ENCODE results near the gene SLC7A7. TPM values are rescaled to one million over a fixed set of nuclear protein-coding genes. Genes with fewer than 3 reads are reported as not detected.

The SLC7A7 gene
- total and polyA plus RNA-seq, 4 donors, result 28.0 to 113 (median 48.2) TPM

- Histone ChIP-seq H3K9ac (ENCODE audit: insufficient read depth in 1 of 2, low read length in 2 of 2) (peak overlapping the region in 1 of 2 donors; percentile 38), H3K9me3 (ENCODE audit: control insufficient read depth in 4 of 4, insufficient read depth in 3 of 4, low read length in 3 of 4) (peaks cover 0 to 2% (median 0%) of the 10 kb centered on the region in 4 donors), H3K27me3 (ENCODE audit: control insufficient read depth in 3 of 3, insufficient read depth in 3 of 3, low read length in 2 of 3) (no peaks in the 10 kb centered on the region), H3K4me3 (no peak overlapping the region), H3K27ac (ENCODE audit: low read depth in 1 of 2, low read length in 1 of 2) (no peak overlapping the region), H3K36me3 (ENCODE audit: control insufficient read depth in 4 of 4, insufficient read depth in 4 of 4, low read length in 4 of 4) (peaks cover 0 to 58% (median 46%) of the 10 kb centered on the region in 4 donors), H3K4me1 (ENCODE audit: control insufficient read depth in 5 of 5, insufficient read depth in 5 of 5, low read length in 5 of 5) (peaks cover 0 to 26% (median 16%) of the 10 kb centered on the region in 5 donors)
- ATAC-seq (ENCODE audit: insufficient read depth, low FRiP score), result no peak
- no peak for DNase-seq
- 96 to 97% methylated on average over 9 of the region's 9 CpGs for WGBS, 2 donors
- TF ChIP-seq CTCF (IDR thresholded peaks at IDR 0.05; ENCODE audit: control extremely low read depth, extremely low read depth), result no peak
Observed at GRCh38 chr14:22841311-22841710, 26.1 kb upstream of the SLC7A7 start.

- Histone ChIP-seq H3K4me3 (no peak overlapping the region), H3K9ac (ENCODE audit: insufficient read depth in 1 of 2, low read length in 2 of 2) (peak overlapping the region in 1 of 2 donors; percentile 90), H3K27me3 (ENCODE audit: control insufficient read depth in 3 of 3, insufficient read depth in 3 of 3, low read length in 2 of 3) (no peaks in the 10 kb centered on the region), H3K9me3 (ENCODE audit: control insufficient read depth in 4 of 4, insufficient read depth in 3 of 4, low read length in 3 of 4) (peaks cover 0 to 2% (median 0%) of the 10 kb centered on the region in 4 donors), H3K27ac (ENCODE audit: low read depth in 1 of 2, low read length in 1 of 2) (peak overlapping the region in 1 of 2 donors; percentile 89), H3K4me1 (ENCODE audit: control insufficient read depth in 5 of 5, insufficient read depth in 5 of 5, low read length in 5 of 5) (peaks cover 0 to 27% (median 17%) of the 10 kb centered on the region in 5 donors), H3K36me3 (ENCODE audit: control insufficient read depth in 4 of 4, insufficient read depth in 4 of 4, low read length in 4 of 4) (peaks cover under 1 to 39% (median 31%) of the 10 kb centered on the region in 4 donors)
- no peak for TF ChIP-seq CTCF (IDR thresholded peaks at IDR 0.05; ENCODE audit: control extremely low read depth, extremely low read depth)
- ATAC-seq (ENCODE audit: insufficient read depth, low FRiP score) (no peak), DNase-seq (no peak)
- 62 to 73% methylated on average over 6 of the region's 6 CpGs for WGBS, 2 donors
Observed at GRCh38 chr14:22839159-22839779, 24.0 kb upstream of the SLC7A7 start.

GRCh38 chr14:22838631-22839041, 23.4 kb upstream of the SLC7A7 start:
- TF ChIP-seq CTCF (IDR thresholded peaks at IDR 0.05; ENCODE audit: control extremely low read depth, extremely low read depth), result no peak
- Histone ChIP-seq H3K27ac (ENCODE audit: low read depth in 1 of 2, low read length in 1 of 2) (peak overlapping the region in 1 of 2 donors; percentile 89), H3K4me3 (peak overlapping the region; percentile 74), H3K9ac (ENCODE audit: insufficient read depth in 1 of 2, low read length in 2 of 2) (peak overlapping the region; percentile 90 to 99), H3K27me3 (ENCODE audit: control insufficient read depth in 3 of 3, insufficient read depth in 3 of 3, low read length in 2 of 3) (no peaks in the 10 kb centered on the region), H3K4me1 (ENCODE audit: control insufficient read depth in 5 of 5, insufficient read depth in 5 of 5, low read length in 5 of 5) (peaks cover 0 to 27% (median 17%) of the 10 kb centered on the region in 5 donors), H3K9me3 (ENCODE audit: control insufficient read depth in 4 of 4, insufficient read depth in 3 of 4, low read length in 3 of 4) (peaks cover 0 to 4% (median 0%) of the 10 kb centered on the region in 4 donors), H3K36me3 (ENCODE audit: control insufficient read depth in 4 of 4, insufficient read depth in 4 of 4, low read length in 4 of 4) (peaks cover 4 to 36% (median 30%) of the 10 kb centered on the region in 4 donors)
- ATAC-seq (ENCODE audit: insufficient read depth, low FRiP score), result no peak
- WGBS, 2 donors, result 12 to 22% methylated on average over 6 of the region's 6 CpGs
- DNase-seq, result peak in 2 of 3 donors; percentile 27 to 58

All from lung (tissue), 12 donors.